ENCODE results near the gene MDGA2.

- TF ChIP-seq TAF1 (IDR thresholded peaks at IDR 0.05; ENCODE audit: borderline replicate concordance, low read depth, low read length) (no peak), POLR2A (IDR thresholded peaks at IDR 0.05; ENCODE audit: low read depth, low read length) (no peak)
Observed at GRCh38 chr14:47207617-47208016, 467.8 kb downstream of the MDGA2 start.
